ENCODE data around the gene ZNF775.
"Not testable (repeated sequence)": the region's sequence is repeated elsewhere in the genome, so short reads cannot be mapped to it uniquely, and the experiment has no call there.

Gene ZNF775

DNA sequence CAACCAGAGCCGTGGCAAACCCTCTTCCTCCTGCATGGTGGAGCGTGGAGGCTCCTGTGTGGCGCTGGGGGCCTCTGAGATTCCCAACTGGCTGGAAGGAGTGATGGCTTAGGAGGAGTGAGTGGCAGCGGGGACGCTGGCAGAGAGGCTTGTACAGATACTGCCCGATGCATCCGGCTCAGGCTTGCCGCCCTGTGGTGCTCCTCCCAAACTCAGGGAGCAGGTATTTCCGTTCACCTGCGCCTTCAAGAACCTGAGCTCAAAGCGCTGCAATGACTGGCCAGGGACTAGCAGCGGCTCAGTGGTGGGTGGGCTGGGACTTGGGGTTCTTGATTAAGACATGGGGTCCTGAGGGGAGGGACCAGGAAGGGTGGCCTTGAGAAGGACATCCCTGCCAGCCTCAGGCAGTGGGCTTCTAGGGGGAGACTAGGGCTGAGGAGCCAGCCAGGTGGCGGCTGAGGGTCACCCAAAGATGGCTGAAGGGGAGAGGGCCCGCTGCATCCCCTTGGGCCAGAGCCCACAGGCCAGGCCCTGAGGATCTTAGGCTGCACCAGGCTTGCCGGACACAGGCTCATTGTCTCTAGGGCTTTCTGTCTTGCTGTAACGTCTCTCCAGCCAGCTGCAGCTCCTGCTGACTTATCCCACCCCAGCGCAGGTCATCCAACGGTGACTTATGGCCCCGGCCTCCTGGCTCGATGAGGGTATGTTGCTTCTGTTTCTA lies 3.2 kb downstream of the ZNF775 start:
- no peak for DNase-seq (ENCODE audit: low read depth)

DNA sequence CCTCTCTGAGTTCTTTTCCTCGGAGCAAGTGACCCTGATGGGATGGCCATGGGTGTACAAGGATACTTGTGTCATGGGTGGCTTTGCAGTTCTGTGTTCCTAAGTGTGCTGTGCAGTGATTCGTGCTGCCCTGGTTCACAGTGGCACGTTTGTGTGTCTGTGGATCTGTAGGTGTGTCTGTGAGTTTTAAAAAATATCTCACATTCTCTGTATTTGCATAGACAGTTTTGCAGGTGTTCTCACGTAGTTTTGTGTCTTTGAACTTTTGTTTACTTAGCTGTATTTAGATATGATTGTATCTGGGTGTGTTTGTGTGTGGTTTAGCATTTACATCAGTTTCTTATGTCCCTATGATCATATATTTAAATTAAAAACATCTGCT lies 3.7 kb downstream of the ZNF775 start:
- no peak for DNase-seq (ENCODE audit: low read depth)

DNA sequence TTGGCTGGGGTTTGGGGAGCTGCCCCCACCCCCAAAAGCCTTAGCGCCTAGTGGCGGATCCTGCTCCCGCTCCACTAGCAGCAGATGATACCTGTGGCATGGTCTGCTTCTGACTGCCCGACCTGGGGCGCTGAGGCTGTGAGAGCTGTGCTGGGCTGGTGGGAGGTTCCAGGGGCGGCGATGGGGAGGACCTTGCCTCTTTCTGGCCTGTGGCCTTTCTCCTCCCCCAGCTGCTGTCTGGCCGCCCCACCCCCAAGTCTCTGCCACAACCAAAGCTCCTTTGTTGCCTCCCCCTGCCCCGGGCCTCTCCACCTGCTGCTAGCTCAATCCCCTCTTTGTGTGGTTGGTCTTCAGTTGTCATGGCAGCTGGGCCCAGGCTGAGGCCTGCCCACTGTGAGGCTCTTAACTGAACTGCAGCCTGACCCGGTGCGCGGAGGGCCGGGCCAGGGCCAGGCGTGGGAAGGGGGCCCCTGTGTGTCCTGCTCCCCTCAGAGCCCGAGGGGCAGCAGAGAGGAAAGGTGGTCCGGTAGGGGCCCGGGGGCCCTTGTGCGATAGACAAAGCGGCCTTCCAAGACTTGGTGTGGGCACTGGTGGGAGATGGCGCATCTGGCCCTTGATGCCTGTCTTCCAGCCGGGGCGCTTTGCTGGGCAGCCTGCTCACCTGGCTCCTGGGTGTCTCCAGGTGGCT lies 4.7 kb downstream of the ZNF775 start:
- no peak for DNase-seq (ENCODE audit: low read depth)

DNA sequence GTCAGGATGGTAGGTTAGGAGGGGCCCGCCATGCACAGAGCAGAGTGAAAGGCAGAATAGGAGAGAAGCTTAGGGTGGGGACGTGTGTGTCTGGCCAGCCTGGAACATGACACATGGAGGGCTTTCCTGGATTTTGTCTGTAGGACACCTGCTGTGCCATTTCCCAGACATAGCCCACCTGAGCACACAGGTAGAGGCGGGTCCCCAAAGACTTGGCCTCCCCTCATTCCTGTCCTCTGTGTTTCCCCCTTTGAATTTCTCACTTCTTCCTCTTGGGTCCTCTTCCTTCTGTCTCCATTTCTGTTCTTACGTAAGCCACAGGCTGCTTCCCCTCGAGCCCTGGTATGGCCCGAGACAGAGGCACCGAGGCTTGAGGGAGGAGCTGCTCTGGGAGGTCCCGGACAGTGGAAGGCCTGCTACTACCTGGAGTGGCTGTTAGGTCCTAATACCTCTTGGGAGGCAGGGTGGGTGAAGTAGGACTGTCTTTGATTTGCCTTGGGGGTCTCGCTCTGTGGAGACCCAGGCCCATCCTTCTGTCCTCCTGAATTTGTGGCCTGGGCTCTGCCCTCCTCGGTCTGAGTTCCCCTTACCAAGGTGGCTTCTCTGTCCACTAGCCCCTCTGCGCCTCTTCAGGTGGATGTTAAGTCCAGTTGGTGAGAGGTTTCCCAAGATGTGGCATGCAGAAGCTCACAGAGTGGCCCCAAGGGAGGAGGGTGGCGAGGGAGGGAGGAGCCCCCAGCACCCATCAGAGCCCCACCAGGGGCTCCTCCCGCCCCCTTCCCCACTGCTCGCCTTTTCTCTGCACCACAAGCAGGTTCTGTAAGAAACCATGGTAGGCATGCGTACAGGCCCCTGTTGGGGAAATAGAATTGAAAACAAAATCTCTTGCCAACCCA lies 5.5 kb downstream of the ZNF775 start:
- DNase-seq (ENCODE audit: low read depth), result no peak

DNA sequence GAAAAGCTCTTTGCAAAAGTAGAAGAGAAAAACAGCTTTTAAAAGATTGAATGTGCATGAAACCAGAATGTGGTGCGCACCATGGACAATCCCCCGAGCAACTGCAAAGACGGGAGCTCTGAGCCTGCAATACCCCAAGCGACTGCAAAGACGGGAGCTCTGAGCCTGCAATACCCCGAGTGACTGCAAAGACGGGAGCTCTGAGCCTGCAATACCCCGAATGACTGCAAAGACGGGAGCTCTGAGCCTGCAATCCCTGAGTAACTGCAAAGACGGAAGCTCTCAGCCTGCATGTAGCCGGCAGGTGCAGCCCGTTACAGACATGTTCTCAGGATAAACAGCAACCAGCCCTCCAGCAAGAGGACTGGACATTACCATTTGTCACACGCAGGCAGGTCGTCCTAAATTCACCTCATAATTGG lies 6.2 kb downstream of the ZNF775 start:
- DNase-seq (ENCODE audit: low read depth), result no peak

DNA sequence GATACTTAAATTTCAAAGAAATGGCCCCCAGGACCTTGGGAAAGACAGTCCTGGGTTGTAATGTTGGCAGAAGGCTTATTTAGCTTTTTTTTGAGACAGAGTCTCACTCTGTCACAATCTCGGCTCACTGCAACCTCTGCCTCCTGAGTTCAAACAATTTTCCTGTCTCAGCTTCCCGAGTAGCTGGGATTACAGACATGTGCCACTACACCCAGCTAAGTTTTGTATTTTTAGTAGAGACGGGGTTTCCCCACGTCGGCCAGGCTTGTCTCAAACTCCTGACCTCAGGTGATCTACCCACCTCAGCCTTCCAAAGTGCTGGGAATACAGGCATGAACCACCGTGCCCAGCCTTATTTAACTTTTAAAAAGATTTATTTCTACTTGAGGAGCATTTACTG lies 6.8 kb downstream of the ZNF775 start:
- not testable (repeated sequence) for DNase-seq (ENCODE audit: low read depth)

DNA sequence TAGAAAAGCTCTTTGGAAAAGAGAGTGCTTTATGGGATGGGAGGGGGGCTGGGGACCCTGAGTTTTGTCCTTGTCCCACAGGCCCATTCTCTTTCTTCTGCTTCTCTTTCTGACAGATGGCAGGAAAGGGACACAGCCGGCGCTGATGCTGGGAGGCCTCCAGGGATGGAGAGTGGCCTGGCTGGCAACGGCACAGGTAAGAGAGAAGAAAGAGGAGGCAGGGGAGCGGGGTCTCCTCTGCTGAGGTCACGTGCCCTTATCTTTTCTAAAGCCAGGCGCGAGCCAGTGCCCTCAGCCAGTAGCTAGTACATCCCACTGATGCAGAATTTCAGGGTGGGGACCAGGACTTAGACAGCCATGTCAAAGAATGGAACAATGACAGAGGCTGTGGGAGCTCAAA lies 9.2 kb downstream of the ZNF775 start:
- DNase-seq (ENCODE audit: low read depth), result no peak

DNA sequence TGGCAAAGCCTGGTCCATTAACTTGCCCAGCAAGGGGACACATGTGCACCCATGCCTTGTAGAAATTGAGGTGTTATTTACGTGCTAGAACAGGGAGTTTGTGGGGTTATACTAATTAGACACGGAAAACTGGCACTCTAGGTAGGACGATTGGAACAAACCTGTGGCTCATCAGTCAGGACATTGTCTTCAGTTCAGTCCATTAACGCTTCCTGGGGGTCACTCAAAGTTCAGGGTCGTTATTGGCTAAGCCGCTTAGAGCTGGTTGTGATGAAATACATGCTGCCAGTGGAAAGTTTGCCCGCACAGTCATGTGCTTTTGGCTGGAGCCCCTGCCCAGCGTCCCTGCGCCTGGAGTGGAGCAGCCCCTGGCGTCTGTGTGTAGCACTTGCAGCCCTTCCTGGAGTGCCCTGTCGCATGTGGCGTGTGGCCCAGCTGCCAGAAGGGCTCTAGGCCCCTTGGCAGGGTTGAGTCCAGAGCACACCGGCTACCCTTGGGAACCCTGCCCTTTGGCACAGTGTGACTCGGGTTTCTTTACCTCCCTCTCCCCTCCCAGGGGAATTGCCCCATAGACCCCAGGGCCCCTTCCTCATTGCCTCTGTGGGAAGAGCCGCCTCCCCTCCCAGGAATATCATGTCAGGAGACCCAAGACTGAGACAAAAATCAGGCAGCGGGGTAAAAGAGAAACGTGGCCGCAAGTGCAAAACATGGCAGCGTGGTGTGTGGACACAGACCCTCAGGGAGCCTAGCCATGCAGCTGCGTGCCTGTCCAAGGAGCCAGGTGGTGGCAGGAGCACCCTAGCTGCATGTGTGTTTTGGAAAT lies 9.8 kb downstream of the ZNF775 start:
- DNase-seq (ENCODE audit: low read depth), result no peak

DNA sequence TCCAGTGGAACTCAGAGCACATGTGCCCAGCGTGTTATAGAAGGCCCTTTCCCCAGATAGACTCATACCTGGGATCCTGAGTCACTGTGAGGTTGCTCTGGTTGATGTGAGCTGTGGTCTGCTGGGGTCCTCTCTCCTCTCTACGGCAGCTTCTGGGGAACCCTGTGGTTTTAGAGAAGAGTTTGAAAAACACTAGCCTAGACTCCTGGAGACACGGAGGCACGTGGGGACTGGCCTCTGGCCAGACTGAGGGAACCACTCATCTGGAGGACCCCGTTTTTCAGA lies 10.3 kb downstream of the ZNF775 start:
- DNase-seq (ENCODE audit: low read depth), result no peak

DNA sequence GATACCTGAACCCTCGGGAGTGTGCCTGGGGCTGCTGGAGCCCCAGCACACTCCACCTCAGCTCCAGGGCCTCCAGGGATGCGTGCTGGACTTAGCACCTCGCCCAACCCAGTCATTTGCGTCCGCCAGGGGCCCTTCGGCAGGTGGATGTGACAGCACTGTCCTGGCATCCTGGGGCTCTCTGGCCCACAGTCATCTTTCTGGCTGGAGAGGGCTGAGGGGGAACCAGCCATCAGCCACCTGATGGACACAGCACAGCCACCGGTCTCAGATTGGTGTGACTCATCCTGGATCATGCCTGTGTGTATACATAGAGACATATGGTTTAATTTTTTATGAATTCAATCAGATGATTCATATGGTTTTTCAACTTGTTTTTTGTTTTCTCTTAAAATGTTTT lies 11.1 kb downstream of the ZNF775 start:
- no peak for DNase-seq (ENCODE audit: low read depth)

DNA sequence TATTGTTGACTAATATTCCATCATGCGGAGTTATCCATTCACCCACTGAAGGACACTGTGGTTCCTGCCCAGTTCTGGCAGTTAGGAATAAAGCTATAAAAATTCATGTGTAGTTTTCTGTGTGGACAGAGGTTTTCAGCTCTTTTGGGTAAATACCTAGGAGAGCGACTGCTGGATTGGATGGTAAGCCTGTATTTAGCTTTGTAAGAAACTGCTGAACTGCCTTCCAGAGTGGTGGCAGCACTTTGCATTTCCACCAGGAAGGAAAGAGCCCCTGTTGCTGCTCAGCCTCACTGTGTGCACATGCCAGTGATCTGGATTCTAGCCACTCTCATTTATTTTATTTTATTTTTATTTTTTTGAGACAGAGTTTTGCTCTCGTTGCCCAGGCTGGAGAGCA lies 14.2 kb downstream of the ZNF775 start:
- DNase-seq (ENCODE audit: low read depth), result no peak

DNA sequence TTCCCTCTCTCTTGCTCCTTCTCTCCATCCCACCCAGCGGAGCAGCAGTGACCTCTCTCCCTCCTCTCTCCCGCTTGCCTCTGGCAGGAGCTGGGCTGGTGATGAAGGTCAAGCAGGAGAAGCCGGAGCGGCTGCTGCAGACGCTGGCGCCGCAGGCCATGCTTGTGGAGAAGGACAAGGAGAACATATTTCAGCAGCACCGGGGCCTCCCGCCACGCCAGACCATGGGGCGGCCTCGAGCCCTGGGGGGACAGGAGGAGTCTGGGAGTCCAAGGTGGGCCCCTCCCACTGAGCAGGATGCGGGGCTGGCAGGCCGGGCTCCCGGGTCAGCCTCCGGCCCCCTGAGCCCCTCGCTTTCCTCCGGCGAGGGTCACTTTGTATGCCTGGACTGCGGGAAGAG lies 17.3 kb downstream of the ZNF775 start:
- DNase-seq (ENCODE audit: low read depth), result no peak

DNA sequence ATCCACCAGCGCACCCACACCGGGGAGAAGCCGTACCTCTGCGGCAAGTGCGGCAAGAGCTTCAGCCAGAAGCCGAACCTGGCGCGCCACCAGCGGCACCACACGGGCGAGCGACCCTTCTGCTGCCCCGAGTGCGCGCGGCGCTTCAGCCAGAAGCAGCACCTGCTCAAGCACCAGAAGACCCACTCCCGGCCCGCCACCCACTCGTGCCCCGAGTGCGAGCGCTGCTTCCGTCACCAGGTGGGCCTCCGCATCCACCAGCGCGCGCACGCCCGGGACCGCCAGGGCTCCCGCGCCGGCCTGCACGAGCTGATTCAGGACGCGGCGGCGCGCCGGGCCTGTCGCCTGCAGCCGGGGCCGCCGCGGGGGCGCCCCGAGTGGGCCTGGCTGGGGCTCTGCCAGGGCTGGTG lies 17.7 kb downstream of the ZNF775 start:
- DNase-seq (ENCODE audit: low read depth), result no peak

DNA sequence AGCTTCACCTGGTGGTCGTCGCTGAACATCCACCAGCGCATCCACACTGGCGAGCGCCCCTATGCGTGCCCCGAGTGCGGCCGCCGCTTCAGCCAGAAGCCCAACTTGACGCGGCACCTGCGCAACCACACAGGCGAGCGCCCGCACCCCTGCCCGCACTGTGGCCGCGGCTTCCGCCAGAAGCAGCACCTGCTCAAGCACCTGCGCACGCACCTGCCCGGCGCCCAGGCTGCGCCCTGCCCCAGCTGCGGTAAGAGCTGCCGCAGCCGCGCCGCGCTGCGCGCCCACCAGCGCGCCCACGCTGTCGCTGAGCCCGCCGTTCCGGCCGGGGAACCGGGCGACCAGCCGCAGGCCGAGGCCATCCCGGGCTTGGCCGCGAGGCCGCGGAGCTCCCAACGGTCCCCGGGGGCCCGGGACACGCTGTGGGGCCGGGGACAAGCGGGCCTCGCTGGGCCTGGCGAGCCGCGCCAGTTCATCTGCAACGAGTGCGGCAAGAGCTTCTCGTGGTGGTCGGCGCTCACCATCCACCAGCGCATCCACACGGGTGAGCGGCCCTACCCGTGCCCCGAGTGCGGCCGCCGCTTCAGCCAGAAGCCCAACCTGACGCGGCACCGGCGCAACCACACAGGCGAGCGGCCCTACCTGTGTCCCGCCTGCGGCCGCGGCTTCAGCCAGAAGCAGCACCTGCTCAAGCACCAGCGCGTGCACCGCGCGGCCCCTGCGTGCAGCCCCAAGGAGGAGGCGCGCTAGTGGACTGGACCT lies 18.4 kb downstream of the ZNF775 start:
- no peak for DNase-seq (ENCODE audit: low read depth)

DNA sequence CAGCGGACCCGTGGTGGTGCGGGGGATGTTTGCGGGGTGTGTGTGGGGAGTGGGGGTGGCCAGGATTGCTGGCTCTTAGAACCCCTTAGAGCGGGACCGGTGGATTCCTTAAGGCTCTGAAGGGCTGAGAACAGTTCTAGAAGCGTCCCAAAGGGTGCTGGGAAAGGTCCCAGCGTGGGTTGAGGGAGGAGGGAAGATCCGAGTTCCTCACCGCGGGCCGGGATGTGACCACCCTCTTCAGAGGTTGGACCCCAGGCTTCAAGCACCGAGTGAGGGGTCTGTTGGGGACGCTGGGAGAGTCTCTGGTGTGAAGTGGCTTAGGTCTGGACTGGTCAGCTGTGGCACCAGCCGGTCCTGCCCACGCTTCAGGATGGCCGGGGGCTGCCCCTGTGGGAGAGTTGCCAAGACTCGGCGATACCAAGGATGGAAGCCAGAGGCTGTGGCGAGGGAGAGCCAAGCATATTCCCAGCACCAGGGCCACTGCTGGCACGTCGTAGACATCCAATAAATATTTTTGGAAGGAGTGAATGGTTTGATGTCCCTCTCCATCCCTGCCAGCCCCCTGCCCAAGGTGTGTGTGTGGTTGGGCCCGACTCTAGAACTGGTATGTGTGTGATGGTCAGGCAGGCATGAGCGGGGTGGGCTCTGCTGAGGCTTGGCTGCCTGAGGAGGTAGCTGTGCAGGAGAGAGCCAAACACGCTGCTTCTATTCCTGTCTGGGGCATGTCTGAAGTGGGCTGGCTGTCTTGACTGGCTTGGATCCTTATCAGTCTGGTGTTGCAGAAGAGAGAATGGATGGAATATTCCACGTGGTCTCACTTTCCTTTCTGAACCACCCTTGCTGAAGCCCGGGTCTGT lies 19.2 kb downstream of the ZNF775 start:
- no peak for DNase-seq (ENCODE audit: low read depth)

DNA sequence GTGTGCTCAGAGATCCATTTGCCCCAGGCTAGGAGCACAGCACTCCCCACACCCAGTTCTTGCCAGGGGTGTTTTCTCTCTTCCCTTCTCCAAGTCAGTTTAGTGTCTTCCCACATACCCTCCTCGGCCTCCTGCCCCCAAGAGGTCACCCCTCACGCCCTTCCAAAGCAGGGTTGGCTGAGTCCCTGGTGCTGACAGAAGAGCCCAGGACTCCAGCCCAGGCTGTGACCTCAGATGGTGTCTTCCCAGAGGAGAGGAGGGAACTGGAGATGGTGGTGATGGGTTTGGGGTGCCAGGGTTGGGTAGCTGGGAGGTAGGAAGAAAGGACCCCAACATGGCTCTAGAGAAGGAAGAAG lies 19.8 kb downstream of the ZNF775 start:
- DNase-seq (ENCODE audit: low read depth), result no peak

DNA sequence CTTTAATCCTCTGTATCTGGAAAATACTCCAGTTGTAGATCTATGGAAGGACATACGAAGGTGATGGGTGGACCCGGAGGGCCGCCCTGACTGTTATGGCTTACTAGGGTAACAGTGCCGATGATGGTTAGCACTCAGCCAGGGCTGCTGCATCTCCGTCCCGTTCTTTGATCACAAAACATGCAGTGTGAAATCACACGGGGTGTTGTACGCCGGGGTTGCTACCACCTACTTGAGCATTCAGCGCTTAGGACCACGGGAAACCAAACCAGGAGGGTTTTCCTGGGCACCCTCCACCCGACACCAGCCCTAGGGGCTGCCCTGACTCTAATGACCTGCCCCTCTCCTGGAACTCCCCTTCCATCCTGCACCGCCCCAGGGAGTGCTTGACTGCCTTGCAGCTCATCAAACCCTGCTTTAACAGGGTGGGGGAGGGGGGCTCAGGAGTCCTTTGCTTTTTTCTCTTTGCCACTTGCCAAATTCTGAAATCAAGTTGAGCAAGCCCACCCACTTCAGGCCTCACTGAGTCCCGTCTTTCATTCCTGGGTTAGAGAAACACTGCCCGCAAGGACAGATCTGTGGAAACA lies 20.4 kb downstream of the ZNF775 start:
- DNase-seq (ENCODE audit: low read depth), result no peak

DNA sequence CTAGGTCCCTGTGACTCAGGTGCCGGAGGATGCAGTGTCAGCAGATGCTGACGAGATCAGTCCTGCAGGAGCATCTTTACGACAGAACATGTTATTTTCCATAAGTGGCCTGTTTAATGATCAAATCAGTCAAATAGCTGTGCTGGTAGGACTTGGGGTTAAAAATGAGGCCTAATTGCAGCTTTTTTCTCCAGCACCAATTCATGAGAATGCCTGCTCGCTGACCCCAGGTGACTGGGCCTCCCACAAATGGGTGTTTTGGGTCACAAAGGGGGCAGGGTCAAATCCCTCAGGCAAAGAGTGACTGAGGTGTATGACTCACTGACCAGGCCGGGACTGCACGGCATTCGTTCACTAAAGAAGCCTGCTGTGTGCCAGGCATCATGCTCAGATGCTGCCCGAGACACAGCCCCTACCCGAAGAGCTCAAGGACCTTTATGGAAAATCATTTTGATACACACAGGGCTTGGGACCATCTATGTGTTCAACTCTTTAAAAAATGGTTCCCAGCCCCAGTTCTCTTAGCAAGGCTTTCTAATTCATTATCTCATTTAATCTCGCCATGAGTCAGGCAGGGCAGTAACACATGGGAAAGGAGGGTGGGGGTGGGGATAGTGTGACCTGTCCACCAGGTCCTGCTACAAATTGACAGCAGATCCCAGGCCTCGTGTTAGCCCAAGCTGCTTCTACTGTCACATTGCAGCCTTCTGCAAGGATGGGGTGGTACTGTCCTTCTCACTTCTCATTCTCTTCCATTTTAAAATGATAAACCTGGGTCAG lies 21.1 kb downstream of the ZNF775 start:
- DNase-seq (ENCODE audit: low read depth), result no peak

DNA sequence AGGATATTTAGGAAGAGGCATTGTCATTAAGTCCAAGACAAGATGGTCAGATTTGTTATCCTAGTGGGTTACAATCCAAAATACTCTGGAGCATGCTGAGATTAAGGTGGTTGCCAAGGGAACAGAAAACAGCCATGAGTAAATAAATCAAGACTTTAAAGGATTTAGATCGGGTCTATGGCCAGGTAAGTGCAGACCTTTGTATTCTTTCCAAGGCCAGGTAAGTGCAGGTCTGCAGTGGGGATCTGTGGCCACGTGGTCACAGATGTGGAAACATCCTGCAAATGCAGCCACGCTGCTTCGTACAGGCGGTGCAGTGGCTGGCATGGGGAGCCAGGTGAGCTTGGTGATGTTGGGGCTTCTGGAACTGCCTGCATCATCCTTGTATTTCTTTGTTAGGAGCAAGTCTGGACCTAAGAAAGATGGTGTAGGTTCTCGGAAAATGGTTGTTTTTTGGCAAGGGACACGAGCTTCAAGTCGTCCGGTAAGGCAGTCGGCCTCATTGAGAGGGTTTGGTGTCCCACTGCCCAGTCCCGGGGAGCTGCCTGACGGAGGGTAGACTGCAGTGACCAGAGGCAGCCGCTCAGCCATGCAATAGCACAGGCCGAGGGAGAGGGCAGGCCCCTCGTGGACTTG lies 21.8 kb downstream of the ZNF775 start:
- DNase-seq (ENCODE audit: low read depth), result no peak

Data from HS-5 (cell line).